PC-9 (cell line): ENCODE results near the gene NPBWR2. TPM values are rescaled to one million over a fixed set of nuclear protein-coding genes. Genes with fewer than 3 reads are reported as not detected.

Source experiments
- BruUV-seq: library from RNA; stranded (reverse); fragments of 400-500 nt; replicated peaks from 2 replicates; lab custom pipeline; 2021; lab: Mats Ljungman, UMichigan
- CTCF ChIA-PET: fragments of 300-600 bp; sonication (Branson Sonifier 250); formaldehyde crosslinking; loops from one replicate; lab custom pipeline; 2022; ENCODE audit warnings: antibody characterized with exemption; lab: Charles Lee
- POLR2A ChIA-PET: fragments of 300-600 bp; sonication (Branson Sonifier 250); formaldehyde crosslinking; loops from one replicate; lab custom pipeline; 2022; ENCODE audit warnings: antibody characterized with exemption; ENCODE audit not compliant: unreplicated experiment; lab: Charles Lee
- DNase-seq, 2 experiments: peaks; one replicate each; pipeline versions ENCODE4 v3.0.0 to v3.0.0-alpha.2; 2015 to 2022; ENCODE audit warnings: mixed read lengths in 1 of 2
- H2AFZ ChIP-seq: fragments of 200-600 bp; sonication (generic); 2 replicates; pipeline ENCODE4 v1.8.1; 2017; ENCODE audit warnings: antibody characterized with exemption
- H3F3A ChIP-seq: fragments of 200-600 bp; sonication (generic); 2 replicates; pipeline ENCODE4 v1.8.1; 2017; ENCODE audit warnings: antibody characterized with exemption, mild to moderate bottlenecking, low read depth; ENCODE audit not compliant: insufficient read depth
- H3K27ac ChIP-seq: fragments of 200-600 bp; sonication (generic); 2 replicates; pipeline ENCODE4 v1.6.1; 2016; ENCODE audit warnings: mixed run types
- H3K27me3 ChIP-seq: fragments of 200-600 bp; sonication (generic); 2 replicates; pipeline ENCODE4 v1.6.1; 2016; ENCODE audit warnings: low read depth, mixed run types; ENCODE audit not compliant: insufficient read depth
- H3K36me3 ChIP-seq: fragments of 200-600 bp; sonication (generic); 2 replicates; pipeline ENCODE4 v1.6.1; 2016; ENCODE audit warnings: low read depth, mixed run types
- H3K4me1 ChIP-seq: fragments of 200-600 bp; sonication (generic); replicated peaks from 2 replicates; pipeline ENCODE4 v1.6.1; 2016; ENCODE audit warnings: mixed run types; ENCODE audit not compliant: insufficient read depth
- H3K4me2 ChIP-seq: fragments of 200-600 bp; sonication (generic); 2 replicates; pipeline ENCODE4 v1.6.1; 2017; ENCODE audit warnings: mixed run types
- H3K4me3 ChIP-seq: fragments of 200-600 bp; sonication (generic); 2 replicates; pipeline ENCODE4 v1.6.1; 2016; ENCODE audit warnings: mixed run types
- H3K79me2 ChIP-seq: fragments of 200-600 bp; sonication (generic); 2 replicates; pipeline ENCODE4 v1.6.1; 2017; ENCODE audit warnings: low read depth, mixed run types
- H3K9me2 ChIP-seq: fragments of 200-600 bp; sonication (generic); 2 replicates; pipeline ENCODE4 v1.8.1; 2017; ENCODE audit warnings: mild to moderate bottlenecking; ENCODE audit not compliant: insufficient read depth
- H3K9me3 ChIP-seq: fragments of 200-600 bp; sonication (generic); 2 replicates; pipeline ENCODE4 v1.8.1; 2016; ENCODE audit warnings: low read depth; ENCODE audit not compliant: insufficient read depth
- H4K20me1 ChIP-seq: fragments of 200-600 bp; sonication (generic); 2 replicates; pipeline ENCODE4 v1.8.1; 2017; ENCODE audit not compliant: insufficient read depth
- CTCF ChIP-seq: fragments of 200-600 bp; sonication (generic); conservative IDR thresholded peaks from 2 replicates; pipeline ENCODE4 v1.6.1; 2017; ENCODE audit warnings: mixed run types, antibody characterized with exemption, mild to moderate bottlenecking, moderate library complexity
- EZH2 ChIP-seq: fragments of 200-600 bp; sonication (generic); IDR thresholded peaks from 2 replicates; pipeline ENCODE4 v1.8.0; 2017; ENCODE audit warnings: antibody characterized with exemption, low read depth
- intact Hi-C: fragments of 100-400 bp; cut with micrococcal nuclease; formaldehyde crosslinking; loops from one replicate; pipeline ENCODE4 v1.10.0; 2022; ENCODE audit not compliant: unreplicated experiment
- total RNA-seq: library from RNA; stranded (reverse); gene quantifications from 2 replicates; pipeline ENCODE4 v1.2.3, GENCODE V29; 2021

NPBWR2 gene
- total RNA-seq, 1 experiment from 2014 or later, result not detected

- TF ChIP-seq EZH2 (no peak), CTCF (no peak)
- H3K9me2 ChIP-seq, result no peaks in the 10 kb centered on the region
Observed at GRCh38 chr20:64139199-64140060, 32.1 kb upstream of the NPBWR2 start.

DNA sequence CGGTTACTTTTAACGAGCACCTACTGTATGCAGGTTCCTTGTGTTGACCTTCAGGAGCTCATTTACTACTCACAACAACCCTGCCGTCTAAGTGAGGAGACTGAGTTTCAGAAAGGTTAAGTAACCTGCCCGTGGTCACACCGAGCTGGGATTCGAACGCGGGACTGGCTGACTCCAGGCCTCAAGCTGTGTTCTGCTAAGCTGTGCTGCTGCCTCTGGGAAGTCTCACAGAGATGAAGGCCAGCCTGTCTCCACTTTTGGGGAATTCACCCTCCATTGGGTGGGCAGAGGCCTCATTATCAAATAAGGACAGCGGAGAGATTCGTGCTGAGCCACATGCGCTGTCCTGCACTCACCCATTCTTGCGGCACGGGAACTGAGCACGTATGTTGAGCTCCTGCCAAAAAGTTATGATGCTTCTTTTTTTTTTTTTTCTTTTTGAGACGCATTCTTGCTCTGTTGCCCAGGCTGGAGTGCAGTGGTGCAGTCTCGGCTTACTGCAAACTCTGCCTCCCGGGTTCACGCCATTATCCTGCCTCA is 31.0 kb upstream of the NPBWR2 start:
- peaks cover 39% of the 10 kb centered on the region for H3K27me3 ChIP-seq
- no peaks in the 10 kb centered on the region for H3K9me3 ChIP-seq
- H3K4me3 ChIP-seq, result no peak overlapping the region
- TF ChIP-seq CTCF (no peak), EZH2 (no peak)
- ChIA-PET POLR2A (no interaction called here), CTCF (no interaction called here)
- no peak overlapping the region for H3K27ac ChIP-seq
- no peak overlapping the region for H2AFZ ChIP-seq
- no peak overlapping the region for H3K4me2 ChIP-seq
- BruUV-seq, result no TSS peak
- no peaks in the 10 kb centered on the region for H3K79me2 ChIP-seq
- H3K9me2 ChIP-seq, result no peaks in the 10 kb centered on the region
- no peaks in the 10 kb centered on the region for H3K36me3 ChIP-seq
- no peaks in the 10 kb centered on the region for H3K4me1 ChIP-seq
- intact Hi-C loops, result no loop called here
- no peaks in the 10 kb centered on the region for H4K20me1 ChIP-seq
- no peak for DNase-seq
- peaks cover 6% of the 10 kb centered on the region; the same call in 1 of the 2 replicates for H3F3A ChIP-seq

More at GRCh38 chr20:64139199-64140060, 32.1 kb upstream of the NPBWR2 start:
- peaks cover 39% of the 10 kb centered on the region for H3K27me3 ChIP-seq
- peaks cover 6% of the 10 kb centered on the region; the same call in 1 of the 2 replicates for H3F3A ChIP-seq
- no peaks in the 10 kb centered on the region for H4K20me1 ChIP-seq
- H3K79me2 ChIP-seq, result no peaks in the 10 kb centered on the region
- BruUV-seq, result no TSS peak
- ChIA-PET POLR2A (no interaction called here), CTCF (no interaction called here)
- no peaks in the 10 kb centered on the region for H3K4me1 ChIP-seq
- DNase-seq, result no peak
- H3K27ac ChIP-seq, result no peak overlapping the region
- intact Hi-C loops, result no loop called here
- H3K4me3 ChIP-seq, result no peak overlapping the region
- H3K36me3 ChIP-seq, result no peaks in the 10 kb centered on the region
- H3K9me3 ChIP-seq, result peaks cover 10% of the 10 kb centered on the region
- no peak overlapping the region for H2AFZ ChIP-seq
- no peak overlapping the region for H3K4me2 ChIP-seq

- Histone ChIP-seq H3K27ac (no peak overlapping the region), H3K9me3 (no peaks in the 10 kb centered on the region), H3K4me2 (no peak overlapping the region), H2AFZ (no peak overlapping the region), H3K36me3 (no peaks in the 10 kb centered on the region), H3K9me2 (no peaks in the 10 kb centered on the region), H4K20me1 (no peaks in the 10 kb centered on the region), H3K4me3 (no peak overlapping the region), H3K79me2 (no peaks in the 10 kb centered on the region), H3K27me3 (peaks cover 33% of the 10 kb centered on the region), H3F3A (peaks cover 6% of the 10 kb centered on the region; the same call in 1 of the 2 replicates), H3K4me1 (no peaks in the 10 kb centered on the region)
- BruUV-seq, result no TSS peak
- ChIA-PET POLR2A (no interaction called here), CTCF (no interaction called here)
- intact Hi-C loops, result no loop called here
- TF ChIP-seq EZH2, result no peak
- no peak for TF ChIP-seq CTCF
- DNase-seq, result no peak
Observed at GRCh38 chr20:64137598-64138031, 30.2 kb upstream of the NPBWR2 start.
